Measurements from ENCODE around the gene GSTP1.

GSTP1 gene

GRCh38 chr11:67583247-67584204 is at the start of gene GSTP1:
Gene GSTP1 (plus strand): TSS chr11:67583812. CDS start chr11:67583844, 32 bp downstream.
- DNase-seq (ENCODE audit: low read depth, low spot score) = peak; percentile 86
- TF ChIP-seq SUZ12 (IDR thresholded peaks at IDR 0.05; ENCODE audit: extremely low read depth, insufficient read depth, insufficient read length) (no peak), YY1 (IDR thresholded peaks at IDR 0.05; ENCODE audit: insufficient read depth, insufficient read length) (no peak), ZNF274 (IDR thresholded peaks at IDR 0.05; ENCODE audit: low read depth, low read length) (no peak)
- H3K4me3 ChIP-seq (ENCODE audit: insufficient read length, low read depth) = peak within 1 kb of the TSS; percentile 97
- H3K27me3 ChIP-seq (ENCODE audit: insufficient read depth, insufficient read length) = no peaks in the 10 kb centered on the region
- peaks cover 42% of the 10 kb centered on the region for H3K36me3 ChIP-seq (ENCODE audit: insufficient read depth, insufficient read length, low read length)
- peaks cover 33% of the 10 kb centered on the region for H3K4me1 ChIP-seq (ENCODE audit: insufficient read depth, insufficient read length)
- peak within 1 kb of the TSS; percentile 97 for H3K9ac ChIP-seq (ENCODE audit: insufficient read length, low read depth)
- no peaks in the 10 kb centered on the region for H3K9me3 ChIP-seq (ENCODE audit: insufficient read depth, low read length)

- peaks cover 6% of the 10 kb centered on the region for H3K4me1 ChIP-seq (ENCODE audit: insufficient read depth, insufficient read length)
- TF ChIP-seq ZNF274 (IDR thresholded peaks at IDR 0.05; ENCODE audit: low read depth, low read length) (no peak), YY1 (IDR thresholded peaks at IDR 0.05; ENCODE audit: insufficient read depth, insufficient read length) (no peak), SUZ12 (IDR thresholded peaks at IDR 0.05; ENCODE audit: extremely low read depth, insufficient read depth, insufficient read length) (no peak)
- no peak for DNase-seq (ENCODE audit: low read depth, low spot score)
- no peaks in the 10 kb centered on the region for H3K27me3 ChIP-seq (ENCODE audit: insufficient read depth, insufficient read length)
- H3K9ac ChIP-seq (ENCODE audit: insufficient read length, low read depth) = no peak overlapping the region
- no peaks in the 10 kb centered on the region for H3K36me3 ChIP-seq (ENCODE audit: insufficient read depth, insufficient read length, low read length)
- peaks cover 46% of the 10 kb centered on the region for H3K9me3 ChIP-seq (ENCODE audit: insufficient read depth, low read length)
- no peak overlapping the region for H3K4me3 ChIP-seq (ENCODE audit: insufficient read length, low read depth)
Measured at GRCh38 chr11:67534070-67534679, 49.4 kb upstream of the GSTP1 start.

- Histone ChIP-seq H3K9ac (ENCODE audit: insufficient read length, low read depth) (no peak overlapping the region), H3K9me3 (ENCODE audit: insufficient read depth, low read length) (peaks cover 46% of the 10 kb centered on the region), H3K36me3 (ENCODE audit: insufficient read depth, insufficient read length, low read length) (no peaks in the 10 kb centered on the region), H3K4me1 (ENCODE audit: insufficient read depth, insufficient read length) (peaks cover under 1% of the 10 kb centered on the region), H3K4me3 (ENCODE audit: insufficient read length, low read depth) (no peak overlapping the region), H3K27me3 (ENCODE audit: insufficient read depth, insufficient read length) (no peaks in the 10 kb centered on the region)
- DNase-seq (ENCODE audit: low read depth, low spot score) = no peak
- TF ChIP-seq SUZ12 (IDR thresholded peaks at IDR 0.05; ENCODE audit: extremely low read depth, insufficient read depth, insufficient read length) (no peak), YY1 (IDR thresholded peaks at IDR 0.05; ENCODE audit: insufficient read depth, insufficient read length) (no peak), ZNF274 (IDR thresholded peaks at IDR 0.05; ENCODE audit: low read depth, low read length) (no peak)
Measured at GRCh38 chr11:67535561-67535960, 48.1 kb upstream of the GSTP1 start.

- TF ChIP-seq SUZ12 (IDR thresholded peaks at IDR 0.05; ENCODE audit: extremely low read depth, insufficient read depth, insufficient read length) = no peak
- TF ChIP-seq ZNF274 (IDR thresholded peaks at IDR 0.05; ENCODE audit: low read depth, low read length) = no peak
- no peak for TF ChIP-seq YY1 (IDR thresholded peaks at IDR 0.05; ENCODE audit: insufficient read depth, insufficient read length)
- no peak for DNase-seq (ENCODE audit: low read depth, low spot score)
Measured at GRCh38 chr11:67538306-67538705, 45.3 kb upstream of the GSTP1 start.

GRCh38 chr11:67538823-67539505 is 44.6 kb upstream of the GSTP1 start:
- Histone ChIP-seq H3K9me3 (ENCODE audit: insufficient read depth, low read length) (peaks cover 27% of the 10 kb centered on the region), H3K4me3 (ENCODE audit: insufficient read length, low read depth) (no peak overlapping the region), H3K4me1 (ENCODE audit: insufficient read depth, insufficient read length) (peaks cover 9% of the 10 kb centered on the region), H3K27me3 (ENCODE audit: insufficient read depth, insufficient read length) (no peaks in the 10 kb centered on the region), H3K36me3 (ENCODE audit: insufficient read depth, insufficient read length, low read length) (no peaks in the 10 kb centered on the region), H3K9ac (ENCODE audit: insufficient read length, low read depth) (no peak overlapping the region)
- TF ChIP-seq SUZ12 (IDR thresholded peaks at IDR 0.05; ENCODE audit: extremely low read depth, insufficient read depth, insufficient read length) = no peak
- TF ChIP-seq YY1 (IDR thresholded peaks at IDR 0.05; ENCODE audit: insufficient read depth, insufficient read length) = no peak
- no peak for TF ChIP-seq ZNF274 (IDR thresholded peaks at IDR 0.05; ENCODE audit: low read depth, low read length)
- DNase-seq (ENCODE audit: low read depth, low spot score) = no peak

More at GRCh38 chr11:67538306-67538705, 45.3 kb upstream of the GSTP1 start:
- H3K4me3 ChIP-seq (ENCODE audit: insufficient read length, low read depth) = no peak overlapping the region
- no peaks in the 10 kb centered on the region for H3K27me3 ChIP-seq (ENCODE audit: insufficient read depth, insufficient read length)
- H3K36me3 ChIP-seq (ENCODE audit: insufficient read depth, insufficient read length, low read length) = no peaks in the 10 kb centered on the region
- H3K9me3 ChIP-seq (ENCODE audit: insufficient read depth, low read length) = peaks cover 33% of the 10 kb centered on the region
- peaks cover 7% of the 10 kb centered on the region for H3K4me1 ChIP-seq (ENCODE audit: insufficient read depth, insufficient read length)
- H3K9ac ChIP-seq (ENCODE audit: insufficient read length, low read depth) = no peak overlapping the region

GRCh38 chr11:67539550-67539949 is 44.1 kb upstream of the GSTP1 start:
- no peak for DNase-seq (ENCODE audit: low read depth, low spot score)
- H3K4me1 ChIP-seq (ENCODE audit: insufficient read depth, insufficient read length) = peaks cover 9% of the 10 kb centered on the region
- H3K9me3 ChIP-seq (ENCODE audit: insufficient read depth, low read length) = peaks cover 21% of the 10 kb centered on the region
- no peak overlapping the region for H3K4me3 ChIP-seq (ENCODE audit: insufficient read length, low read depth)
- no peaks in the 10 kb centered on the region for H3K27me3 ChIP-seq (ENCODE audit: insufficient read depth, insufficient read length)
- H3K9ac ChIP-seq (ENCODE audit: insufficient read length, low read depth) = no peak overlapping the region
- H3K36me3 ChIP-seq (ENCODE audit: insufficient read depth, insufficient read length, low read length) = no peaks in the 10 kb centered on the region
- TF ChIP-seq YY1 (IDR thresholded peaks at IDR 0.05; ENCODE audit: insufficient read depth, insufficient read length) (no peak), SUZ12 (IDR thresholded peaks at IDR 0.05; ENCODE audit: extremely low read depth, insufficient read depth, insufficient read length) (no peak), ZNF274 (IDR thresholded peaks at IDR 0.05; ENCODE audit: low read depth, low read length) (no peak)
